ENCODE measurements around the gene KLF13. TPM values are rescaled to one million over a fixed set of nuclear protein-coding genes. Genes with fewer than 3 reads are reported as not detected.

The KLF13 gene
- total and polyA plus RNA-seq, 3 experiments from 2014 or later: 109 to 147 (median 145) TPM

DNA sequence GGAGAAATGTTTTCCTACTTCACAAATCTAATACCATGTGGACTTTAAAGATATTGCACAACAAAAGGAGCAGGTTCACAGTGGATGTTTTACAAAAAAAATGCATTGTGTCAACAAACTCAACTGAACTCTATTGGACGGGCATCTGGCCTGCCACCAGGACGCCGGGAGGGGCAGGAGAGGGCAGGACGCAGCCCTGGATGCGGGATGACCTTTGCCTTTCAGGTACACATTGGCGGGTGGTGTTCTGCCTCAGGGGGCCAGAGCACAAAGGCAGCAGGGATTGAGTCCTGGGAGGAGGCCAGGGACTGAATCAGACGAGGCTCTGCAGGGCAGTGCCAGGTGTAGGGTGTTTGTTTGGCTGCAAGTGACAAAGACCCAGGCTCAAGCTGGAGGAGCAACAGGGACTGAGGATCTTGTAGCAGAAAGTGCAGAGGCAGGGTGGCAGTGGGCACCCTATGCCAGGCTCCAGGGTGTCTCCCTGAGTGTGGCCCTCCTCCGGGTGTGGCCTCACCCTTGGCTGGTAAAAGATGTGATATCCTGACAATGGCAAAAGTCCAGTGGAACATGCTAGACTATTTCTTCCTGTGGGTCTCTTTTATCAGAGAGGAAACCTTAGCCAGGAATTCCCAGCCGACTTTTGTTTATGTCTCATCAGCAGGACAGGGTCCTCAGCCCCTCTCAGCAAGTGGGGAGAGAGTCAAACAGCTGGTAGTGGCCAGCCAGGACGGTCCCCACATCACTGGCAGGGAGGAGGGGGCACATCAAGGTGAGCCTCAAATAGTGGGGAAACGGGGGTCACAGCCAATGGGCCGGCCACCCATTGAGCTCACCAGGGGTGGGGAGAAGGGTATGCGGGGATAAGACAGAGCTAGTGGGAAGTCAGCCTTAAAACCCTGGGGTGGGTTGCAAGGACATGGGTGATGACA lies 29.7 kb upstream of the KLF13 start:
- peak overlapping the region in 1 of 7 donors; percentile 59 for H3K4me3 Mint-ChIP-seq
- H3K36me3 Mint-ChIP-seq: no peaks in the 10 kb centered on the region
- Histone ChIP-seq H3K4me3 (ENCODE audit: low read length) (no peak overlapping the region), H3K4me1 (ENCODE audit: insufficient read depth, low read length) (no peaks in the 10 kb centered on the region), H3K27ac (ENCODE audit: low read depth, low read length) (no peak overlapping the region), H3K36me3 (ENCODE audit: insufficient read depth, low read length) (no peaks in the 10 kb centered on the region), H3K27me3 (ENCODE audit: insufficient read depth, low read length, poor library complexity, severe bottlenecking) (no peaks in the 10 kb centered on the region), H3K9me3 (ENCODE audit: low read length) (no peaks in the 10 kb centered on the region)
- peaks cover 0 to under 1% (median 0%) of the 10 kb centered on the region in 3 donors for H3K4me1 Mint-ChIP-seq
- peaks cover 16 to 22% of the 10 kb centered on the region in 2 donors for H3K27me3 Mint-ChIP-seq
- H3K9me3 Mint-ChIP-seq: no peaks in the 10 kb centered on the region
- ChIA-PET POLR2A (no interaction called here), CTCF (interaction anchor here (1.8 kb wide), 1 partner anchor 81 kb away, joined by 6 read pairs; no protein-coding TSS in a partner anchor)
- peak overlapping the region in 1 of 8 donors; percentile 60 for H3K27ac Mint-ChIP-seq
- DNase-seq: no peak

DNA sequence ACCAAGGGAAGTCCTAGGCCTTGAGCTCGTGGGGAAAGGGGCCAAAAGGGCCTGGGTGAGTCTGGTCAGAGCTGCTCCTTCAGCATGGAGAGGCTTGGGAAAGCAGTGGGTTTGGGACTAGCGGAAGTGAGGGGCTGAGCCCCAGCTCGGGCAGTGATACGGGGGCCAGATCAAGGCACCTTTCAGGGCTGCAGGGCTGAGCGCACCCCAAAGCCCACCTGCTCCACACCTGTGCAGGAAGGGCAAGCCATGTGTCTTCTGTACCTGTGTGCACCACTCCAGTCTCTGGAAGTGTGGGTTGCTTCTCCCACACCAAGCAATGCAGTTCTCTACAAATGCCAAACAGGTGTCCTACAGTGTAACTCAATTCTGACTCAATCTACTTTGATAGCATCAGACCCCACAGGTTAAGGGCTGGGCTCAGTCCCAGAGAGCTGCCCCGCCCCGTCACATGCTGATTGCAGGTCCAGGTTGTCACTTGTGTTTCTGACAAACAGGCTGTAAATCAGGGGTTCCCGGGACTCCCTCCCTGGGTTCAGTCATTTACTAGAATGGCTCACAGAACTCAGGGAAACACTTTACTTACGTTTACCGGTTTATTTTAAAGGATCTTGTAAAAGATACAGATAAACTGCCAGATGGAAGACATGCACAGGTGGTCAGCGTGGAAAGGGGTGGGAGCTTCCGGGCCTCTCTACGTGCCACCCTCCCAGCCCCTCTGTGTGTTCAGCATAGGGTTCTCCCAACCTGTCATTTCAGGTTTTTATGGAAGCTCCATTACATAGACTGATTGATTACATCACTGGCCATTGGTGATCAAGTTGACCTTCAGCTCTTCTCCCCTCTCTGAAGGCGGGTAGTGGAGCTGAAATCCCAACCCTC lies 28.8 kb upstream of the KLF13 start:
- Mint-ChIP-seq H3K4me1 (peaks cover 2 to 8% (median 2%) of the 10 kb centered on the region in 3 donors), H3K4me3 (no peak overlapping the region), H3K27ac (peak overlapping the region in 1 of 8 donors; percentile 19), H3K27me3 (peaks cover 14 to 20% of the 10 kb centered on the region in 2 donors), H3K9me3 (no peaks in the 10 kb centered on the region), H3K36me3 (no peaks in the 10 kb centered on the region)
- H3K4me3 ChIP-seq (ENCODE audit: low read length): no peak overlapping the region
- POLR2A ChIA-PET: no interaction called here
- CTCF ChIA-PET: no interaction called here
- no peaks in the 10 kb centered on the region for H3K9me3 ChIP-seq (ENCODE audit: low read length)
- H3K4me1 ChIP-seq (ENCODE audit: insufficient read depth, low read length): peaks cover 2% of the 10 kb centered on the region
- no peak overlapping the region for H3K27ac ChIP-seq (ENCODE audit: low read depth, low read length)
- H3K27me3 ChIP-seq (ENCODE audit: insufficient read depth, low read length, poor library complexity, severe bottlenecking): no peaks in the 10 kb centered on the region
- DNase-seq: no peak
- H3K36me3 ChIP-seq (ENCODE audit: insufficient read depth, low read length): no peaks in the 10 kb centered on the region

DNA sequence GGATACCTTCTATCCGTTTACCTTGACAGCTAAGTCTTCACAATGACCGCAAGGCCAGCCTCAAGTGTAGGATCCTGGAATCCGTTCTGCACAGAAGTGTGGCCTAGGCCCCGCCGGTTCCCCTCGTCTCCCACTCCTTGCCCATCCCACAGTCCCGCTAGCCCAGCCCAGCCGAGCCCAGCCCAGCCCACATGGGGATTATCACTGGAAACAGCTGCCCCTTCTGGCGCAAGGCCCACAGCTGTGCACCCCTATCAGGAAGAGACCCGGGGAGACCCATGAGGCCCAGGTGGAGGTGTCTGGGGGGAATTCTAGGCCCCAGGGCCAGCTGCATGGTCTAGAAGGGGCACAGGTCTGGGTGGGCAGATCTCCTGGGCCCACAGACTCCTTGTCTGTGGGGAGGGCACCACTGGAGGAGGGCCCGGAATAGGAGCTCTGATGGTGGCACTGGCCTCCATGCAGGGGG lies 27.9 kb upstream of the KLF13 start:
- Mint-ChIP-seq H3K4me1 (peaks cover 5 to 17% (median 11%) of the 10 kb centered on the region in 3 donors), H3K4me3 (no peak overlapping the region), H3K36me3 (no peaks in the 10 kb centered on the region), H3K27ac (no peak overlapping the region), H3K9me3 (no peaks in the 10 kb centered on the region), H3K27me3 (peaks cover 12 to 17% of the 10 kb centered on the region in 2 donors)
- Histone ChIP-seq H3K4me3 (ENCODE audit: low read length) (no peak overlapping the region), H3K9me3 (ENCODE audit: low read length) (no peaks in the 10 kb centered on the region), H3K36me3 (ENCODE audit: insufficient read depth, low read length) (no peaks in the 10 kb centered on the region), H3K27me3 (ENCODE audit: insufficient read depth, low read length, poor library complexity, severe bottlenecking) (no peaks in the 10 kb centered on the region), H3K4me1 (ENCODE audit: insufficient read depth, low read length) (peaks cover 11% of the 10 kb centered on the region), H3K27ac (ENCODE audit: low read depth, low read length) (no peak overlapping the region)
- POLR2A ChIA-PET: interaction anchor here (1.2 kb wide), 1 partner anchor 22 kb away, joined by 4 read pairs; no protein-coding TSS in a partner anchor
- CTCF ChIA-PET: no interaction called here
- DNase-seq: no peak

DNA sequence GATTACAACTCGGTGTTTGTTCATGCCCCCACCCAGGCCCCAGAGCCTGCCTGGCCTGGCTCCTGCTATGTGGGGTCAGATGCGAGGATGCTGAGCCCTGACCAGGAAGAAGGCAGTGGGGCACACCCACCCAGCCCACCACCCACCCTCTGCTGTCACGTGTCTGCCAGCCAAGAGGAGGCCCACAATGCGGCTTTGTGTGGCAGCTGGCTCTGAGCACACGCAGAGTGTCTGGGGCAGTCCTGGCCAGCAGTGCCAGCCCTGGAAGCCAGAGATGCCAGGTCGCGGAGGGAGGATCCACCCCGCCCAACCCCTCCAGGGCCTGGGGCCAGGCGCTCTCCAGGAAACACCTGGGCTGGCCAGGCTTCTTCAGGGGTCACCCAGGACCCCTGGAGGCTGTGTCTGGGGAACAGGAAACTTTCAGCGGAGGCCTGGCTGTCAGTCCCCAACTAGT lies 26.4 kb upstream of the KLF13 start:
- H3K4me3 ChIP-seq (ENCODE audit: low read length): no peak overlapping the region
- POLR2A ChIA-PET: no interaction called here
- no peaks in the 10 kb centered on the region for H3K27me3 ChIP-seq (ENCODE audit: insufficient read depth, low read length, poor library complexity, severe bottlenecking)
- no peak overlapping the region for H3K4me3 Mint-ChIP-seq
- H3K9me3 Mint-ChIP-seq: no peaks in the 10 kb centered on the region
- H3K36me3 ChIP-seq (ENCODE audit: insufficient read depth, low read length): no peaks in the 10 kb centered on the region
- peaks cover 8 to 27% (median 17%) of the 10 kb centered on the region in 3 donors for H3K4me1 Mint-ChIP-seq
- H3K36me3 Mint-ChIP-seq: no peaks in the 10 kb centered on the region
- H3K4me1 ChIP-seq (ENCODE audit: insufficient read depth, low read length): peaks cover 13% of the 10 kb centered on the region
- H3K27ac Mint-ChIP-seq: peak overlapping the region in 1 of 8 donors; percentile 38
- CTCF ChIA-PET: interaction anchor here (1.4 to 2.4 kb wide), 2 partner anchors 85 to 99 kb away, joined by 3 to 9 read pairs; no protein-coding TSS in a partner anchor
- no peak for DNase-seq
- H3K27me3 Mint-ChIP-seq: peaks cover 9 to 11% of the 10 kb centered on the region in 2 donors
- H3K9me3 ChIP-seq (ENCODE audit: low read length): no peaks in the 10 kb centered on the region
- H3K27ac ChIP-seq (ENCODE audit: low read depth, low read length): no peak overlapping the region

DNA sequence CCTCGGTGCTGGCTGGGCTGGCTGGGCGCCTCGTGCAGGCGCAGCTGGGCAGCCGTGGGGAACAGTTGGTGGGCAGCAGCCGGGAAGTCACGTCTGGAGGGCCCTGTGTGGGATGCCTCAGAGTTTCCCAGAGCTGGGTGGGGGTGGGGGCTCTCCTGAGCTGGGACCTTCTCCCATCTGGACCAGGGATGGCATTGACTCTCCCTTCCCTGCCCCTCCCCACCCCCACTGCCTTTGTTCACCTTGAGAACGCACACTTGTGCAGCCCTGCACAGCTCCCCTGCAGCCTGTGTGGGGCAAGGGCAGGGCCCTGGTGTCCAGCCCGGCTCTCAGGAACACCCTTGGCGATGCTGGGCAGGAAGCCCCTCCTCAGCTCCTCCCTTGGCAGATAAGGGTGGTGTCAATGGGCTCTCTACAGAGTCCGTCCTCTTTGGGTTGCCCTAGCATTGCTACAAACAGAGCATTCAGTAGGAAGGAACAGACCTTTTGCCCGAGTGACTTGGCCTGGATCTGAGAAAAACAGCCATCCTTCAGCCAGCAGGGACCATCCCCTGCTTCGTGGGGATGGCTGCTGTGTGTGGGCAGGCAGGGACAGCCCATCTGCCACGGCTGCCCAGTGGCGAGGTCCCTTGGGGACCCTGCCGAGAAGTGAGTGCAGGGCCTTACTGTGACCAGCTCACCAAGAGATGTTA lies 25.5 kb upstream of the KLF13 start:
- H3K27me3 ChIP-seq (ENCODE audit: insufficient read depth, low read length, poor library complexity, severe bottlenecking): no peaks in the 10 kb centered on the region
- H3K36me3 Mint-ChIP-seq: no peaks in the 10 kb centered on the region
- peaks cover 6 to 9% of the 10 kb centered on the region in 2 donors for H3K27me3 Mint-ChIP-seq
- no peak overlapping the region for H3K4me3 Mint-ChIP-seq
- ChIA-PET POLR2A (no interaction called here), CTCF (interaction anchor here (1.0 to 2.4 kb wide), 2 partner anchors 86 to 190 kb away, joined by 3 to 9 read pairs; no protein-coding TSS in a partner anchor)
- H3K9me3 Mint-ChIP-seq: no peaks in the 10 kb centered on the region
- peaks cover 13% of the 10 kb centered on the region for H3K4me1 ChIP-seq (ENCODE audit: insufficient read depth, low read length)
- no peaks in the 10 kb centered on the region for H3K9me3 ChIP-seq (ENCODE audit: low read length)
- no peak for DNase-seq
- no peak overlapping the region for H3K27ac ChIP-seq (ENCODE audit: low read depth, low read length)
- H3K4me3 ChIP-seq (ENCODE audit: low read length): no peak overlapping the region
- H3K36me3 ChIP-seq (ENCODE audit: insufficient read depth, low read length): no peaks in the 10 kb centered on the region
- no peak overlapping the region for H3K27ac Mint-ChIP-seq
- H3K4me1 Mint-ChIP-seq: peaks cover 8 to 31% (median 23%) of the 10 kb centered on the region in 3 donors

DNA sequence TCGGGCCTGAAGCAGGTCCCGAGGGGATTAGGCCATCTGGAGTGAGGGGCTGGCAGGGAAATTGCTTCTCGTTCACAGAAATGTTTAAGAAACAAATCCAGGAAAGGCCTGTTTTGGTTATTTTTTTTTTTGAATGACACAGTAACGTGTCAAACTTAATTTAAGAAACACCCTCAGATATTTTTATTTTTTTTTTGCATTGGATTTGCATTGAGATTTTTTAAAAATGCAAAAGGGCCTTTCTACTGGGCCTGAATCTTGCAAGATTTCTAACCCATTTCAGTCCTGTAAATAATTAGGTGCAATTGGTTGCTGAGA lies 25.0 kb upstream of the KLF13 start:
- Mint-ChIP-seq H3K4me3 (no peak overlapping the region), H3K9me3 (no peaks in the 10 kb centered on the region), H3K27me3 (peaks cover 4 to 6% of the 10 kb centered on the region in 2 donors), H3K27ac (no peak overlapping the region), H3K4me1 (peaks cover 8 to 31% (median 23%) of the 10 kb centered on the region in 3 donors), H3K36me3 (no peaks in the 10 kb centered on the region)
- H3K4me3 ChIP-seq (ENCODE audit: low read length): no peak overlapping the region
- no peak for DNase-seq
- POLR2A ChIA-PET: no interaction called here
- no peak overlapping the region for H3K27ac ChIP-seq (ENCODE audit: low read depth, low read length)
- CTCF ChIA-PET: interaction anchor here (1.0 to 2.4 kb wide), 3 partner anchors 87 to 189 kb away, joined by 3 to 11 read pairs (median 9); no protein-coding TSS in a partner anchor
- H3K27me3 ChIP-seq (ENCODE audit: insufficient read depth, low read length, poor library complexity, severe bottlenecking): no peaks in the 10 kb centered on the region
- no peaks in the 10 kb centered on the region for H3K9me3 ChIP-seq (ENCODE audit: low read length)
- H3K36me3 ChIP-seq (ENCODE audit: insufficient read depth, low read length): no peaks in the 10 kb centered on the region
- H3K4me1 ChIP-seq (ENCODE audit: insufficient read depth, low read length): peaks cover 13% of the 10 kb centered on the region

DNA sequence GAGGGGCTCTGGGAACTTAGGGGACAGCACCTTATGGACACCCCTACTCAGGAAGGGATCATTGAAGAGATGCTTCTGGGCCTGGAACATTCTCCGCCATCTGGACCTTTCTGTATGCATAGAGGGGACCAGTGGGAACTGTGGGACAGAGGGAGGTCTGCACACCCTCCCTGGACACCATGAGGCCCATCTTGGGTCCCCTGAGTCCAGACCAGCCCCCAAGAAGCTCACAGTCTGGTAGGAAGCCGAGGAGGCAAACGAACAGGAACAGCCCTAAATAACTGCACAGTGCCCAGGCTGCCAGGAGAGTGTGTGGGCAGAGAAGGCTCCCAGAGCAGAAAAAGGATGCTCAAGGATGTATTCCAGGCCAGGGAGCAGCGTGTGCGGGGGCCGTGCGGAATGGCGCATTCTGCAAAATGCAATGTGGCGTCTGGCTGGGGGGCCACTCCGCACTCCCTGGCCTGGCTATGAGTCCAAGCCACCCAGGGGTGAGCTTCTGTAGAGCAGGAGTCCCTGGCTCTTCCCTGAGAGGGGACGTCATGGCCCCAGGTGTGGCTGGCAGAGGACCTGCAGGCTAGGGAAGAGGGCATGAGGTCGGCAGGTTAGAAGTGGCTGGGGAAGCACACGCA lies 24.5 kb upstream of the KLF13 start:
- H3K9me3 ChIP-seq (ENCODE audit: low read length): no peaks in the 10 kb centered on the region
- no peak for DNase-seq
- H3K4me3 Mint-ChIP-seq: no peak overlapping the region
- no peak overlapping the region for H3K27ac ChIP-seq (ENCODE audit: low read depth, low read length)
- no peaks in the 10 kb centered on the region for H3K36me3 Mint-ChIP-seq
- H3K4me3 ChIP-seq (ENCODE audit: low read length): no peak overlapping the region
- no peaks in the 10 kb centered on the region for H3K9me3 Mint-ChIP-seq
- ChIA-PET CTCF (interaction anchor here (1.2 to 2.4 kb wide), 4 partner anchors 24 to 187 kb away, joined by 3 to 11 read pairs (median 8); no protein-coding TSS in a partner anchor), POLR2A (no interaction called here)
- peaks cover 2 to 4% of the 10 kb centered on the region in 2 donors for H3K27me3 Mint-ChIP-seq
- peaks cover 13% of the 10 kb centered on the region for H3K4me1 ChIP-seq (ENCODE audit: insufficient read depth, low read length)
- no peaks in the 10 kb centered on the region for H3K27me3 ChIP-seq (ENCODE audit: insufficient read depth, low read length, poor library complexity, severe bottlenecking)
- H3K36me3 ChIP-seq (ENCODE audit: insufficient read depth, low read length): no peaks in the 10 kb centered on the region
- peak overlapping the region in 1 of 8 donors; percentile 55 for H3K27ac Mint-ChIP-seq
- H3K4me1 Mint-ChIP-seq: peaks cover 8 to 31% (median 23%) of the 10 kb centered on the region in 3 donors
